GM10266 (cell line): ENCODE data around the gene WDTC1.
"Not testable (repeated sequence)": the region's sequence is repeated elsewhere in the genome, so short reads cannot be mapped to it uniquely, and the experiment has no call there.

Experiments used
- DNase-seq: peaks from one replicate; pipeline ENCODE4 v3.0.0; 2012; ENCODE audit errors: extremely low spot score
- TF ChIP-seq, protein P1 (sequence below): IDR thresholded peaks from 2 replicates; pipeline ENCODE4 v1.5.1; 2012; ENCODE audit warnings: mild to moderate bottlenecking, low read depth; ENCODE audit not compliant: control insufficient read depth, insufficient read depth; ENCODE audit errors: missing control alignments

Gene WDTC1

GRCh38 chr1:27234049-27234882, at the start of gene WDTC1:
TSS of gene WDTC1 (plus strand) at chr1:27234632. CDS start at chr1:27261055, 26,423 bp downstream.
- DNase-seq, result peak; percentile 95
- TF ChIP-seq, protein P1, sequence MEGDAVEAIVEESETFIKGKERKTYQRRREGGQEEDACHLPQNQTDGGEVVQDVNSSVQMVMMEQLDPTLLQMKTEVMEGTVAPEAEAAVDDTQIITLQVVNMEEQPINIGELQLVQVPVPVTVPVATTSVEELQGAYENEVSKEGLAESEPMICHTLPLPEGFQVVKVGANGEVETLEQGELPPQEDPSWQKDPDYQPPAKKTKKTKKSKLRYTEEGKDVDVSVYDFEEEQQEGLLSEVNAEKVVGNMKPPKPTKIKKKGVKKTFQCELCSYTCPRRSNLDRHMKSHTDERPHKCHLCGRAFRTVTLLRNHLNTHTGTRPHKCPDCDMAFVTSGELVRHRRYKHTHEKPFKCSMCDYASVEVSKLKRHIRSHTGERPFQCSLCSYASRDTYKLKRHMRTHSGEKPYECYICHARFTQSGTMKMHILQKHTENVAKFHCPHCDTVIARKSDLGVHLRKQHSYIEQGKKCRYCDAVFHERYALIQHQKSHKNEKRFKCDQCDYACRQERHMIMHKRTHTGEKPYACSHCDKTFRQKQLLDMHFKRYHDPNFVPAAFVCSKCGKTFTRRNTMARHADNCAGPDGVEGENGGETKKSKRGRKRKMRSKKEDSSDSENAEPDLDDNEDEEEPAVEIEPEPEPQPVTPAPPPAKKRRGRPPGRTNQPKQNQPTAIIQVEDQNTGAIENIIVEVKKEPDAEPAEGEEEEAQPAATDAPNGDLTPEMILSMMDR, result no peak

DNA sequence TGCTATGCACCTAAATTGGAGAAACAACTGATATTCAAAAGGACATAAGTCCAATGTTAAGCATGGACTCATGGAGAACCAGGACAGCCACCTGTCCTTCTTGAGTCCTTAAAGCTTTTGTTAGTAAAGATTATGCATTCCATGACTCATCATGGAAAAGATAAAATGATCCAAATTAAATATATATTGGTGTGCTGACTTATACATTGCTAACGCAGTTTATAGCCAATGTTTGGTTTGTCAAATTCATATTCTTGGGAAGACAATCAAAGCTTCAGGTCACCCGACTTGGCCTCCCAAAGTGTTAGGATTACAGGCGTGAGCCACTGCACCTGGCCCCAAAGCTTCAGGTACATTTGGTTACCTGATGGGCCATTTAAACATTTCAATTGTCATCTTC, 49.8 kb upstream of the WDTC1 start:
- DNase-seq, result not testable (repeated sequence)

- TF ChIP-seq, protein P1, result no peak
- no peak for DNase-seq
These were observed 42.3 kb upstream of the WDTC1 start for GRCh38 chr1:27192039-27192529.

DNA sequence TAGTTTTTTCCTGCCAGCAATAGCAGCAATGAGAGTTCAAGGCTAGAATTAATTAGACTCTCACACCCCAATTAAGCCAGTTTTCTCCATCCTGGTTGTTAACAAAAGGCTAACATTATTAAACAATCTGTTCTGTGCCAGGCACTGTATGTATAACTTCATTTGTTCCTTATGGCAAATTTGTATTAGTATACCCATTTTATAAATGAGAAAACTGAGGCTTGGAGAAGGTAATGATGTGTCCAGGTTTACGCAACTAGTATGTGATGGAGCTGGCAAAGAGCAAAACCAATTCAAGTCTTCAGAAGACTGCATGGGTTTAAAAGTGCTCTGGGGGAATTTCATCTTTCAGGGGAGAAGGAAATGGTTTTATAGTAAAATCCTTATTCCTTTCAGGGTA, 41.2 kb upstream of the WDTC1 start:
- DNase-seq, result no peak
- TF ChIP-seq, protein P1, result no peak

GRCh38 chr1:27201295-27201694, 33.1 kb upstream of the WDTC1 start:
- TF ChIP-seq, protein P1, result no peak
- no peak for DNase-seq

DNA sequence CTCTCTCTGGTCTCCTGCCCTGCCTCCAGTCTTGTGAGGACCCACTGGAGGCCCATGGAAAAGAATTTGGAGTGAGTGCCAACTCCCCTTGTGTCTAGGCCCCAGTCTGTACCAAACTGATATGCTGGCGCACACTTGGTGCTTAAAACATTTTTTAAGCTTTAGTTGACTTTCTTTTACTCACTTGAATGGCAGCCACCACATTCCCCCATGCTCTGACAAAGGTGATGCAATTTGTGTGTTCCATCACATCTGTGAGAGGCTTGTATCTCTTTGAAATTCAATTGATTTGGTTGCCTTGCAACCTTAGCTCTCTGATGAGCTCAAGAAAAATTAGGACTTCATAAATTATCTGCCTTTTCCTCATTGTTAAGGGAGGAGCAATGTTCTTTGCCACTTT, 30.5 kb upstream of the WDTC1 start:
- TF ChIP-seq, protein P1, result no peak
- no peak for DNase-seq

DNA sequence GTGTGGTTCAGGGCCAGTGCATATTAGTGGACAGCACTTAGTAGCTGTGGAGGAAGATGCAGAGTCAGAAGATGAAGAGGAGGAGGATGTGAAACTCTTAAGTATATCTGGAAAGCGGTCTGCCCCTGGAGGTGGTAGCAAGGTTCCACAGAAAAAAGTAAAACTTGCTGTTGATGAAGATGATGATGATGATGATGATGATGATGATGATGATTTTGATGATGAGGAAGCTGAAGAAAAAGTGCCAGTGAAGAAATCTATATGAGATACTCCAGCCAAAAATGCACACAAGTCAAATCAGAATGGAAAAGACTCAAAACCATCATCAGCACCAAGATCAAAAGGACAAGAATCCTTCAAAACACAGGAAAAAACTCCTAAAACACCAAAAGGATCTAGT, 27.2 kb upstream of the WDTC1 start:
- DNase-seq, result not testable (repeated sequence)

GRCh38 chr1:27208143-27208850, 26.1 kb upstream of the WDTC1 start:
- DNase-seq, result not testable (repeated sequence)
